Skeletal muscle tissue (tissue), 4 donors: ENCODE data around the gene IFT27. TPM values are rescaled to one million over a fixed set of nuclear protein-coding genes. Genes with fewer than 3 reads are reported as not detected.
A peak's percentile ranks its signal among the peaks of the same experiment; 100 is the strongest.

Experiments
- H3K27ac ChIP-seq: one replicate; pipeline ENCODE4 v1.7.0; 2013; ENCODE audit warnings: mild to moderate bottlenecking, low read depth, low read length, inconsistent platforms
- H3K27me3 ChIP-seq, 3 donors: one replicate each; pipeline ENCODE4 v1.7.0; 2013; ENCODE audit warnings: low read length in 3 of 3; ENCODE audit not compliant: control insufficient read depth in 3 of 3, insufficient read depth in 3 of 3
- H3K36me3 ChIP-seq, 3 donors: one replicate each; pipeline ENCODE4 v1.7.0; 2013; ENCODE audit warnings: low read length in 3 of 3; ENCODE audit not compliant: control insufficient read depth in 3 of 3, insufficient read depth in 3 of 3
- H3K4me1 ChIP-seq, 3 donors: one replicate each; pipeline ENCODE4 v1.7.0; 2013; ENCODE audit warnings: low read length in 3 of 3, mild to moderate bottlenecking in 3 of 3; ENCODE audit not compliant: control insufficient read depth in 3 of 3, insufficient read depth in 3 of 3
- H3K4me3 ChIP-seq, 3 donors: one replicate each; pipeline ENCODE4 v1.7.0; 2013; ENCODE audit warnings: low read length in 3 of 3
- H3K9ac ChIP-seq, 3 donors: one replicate each; pipeline ENCODE4 v1.7.0; 2013; ENCODE audit warnings: low read length in 3 of 3, mild to moderate bottlenecking in 3 of 3, moderate library complexity in 2 of 3, low read depth in 1 of 3
- H3K9me3 ChIP-seq, 3 donors: one replicate each; pipeline ENCODE4 v1.7.0; 2013; ENCODE audit warnings: low read length in 3 of 3; ENCODE audit not compliant: control insufficient read depth in 3 of 3
- total RNA-seq: library from RNA; depleted of rRNA; stranded (reverse); fragments of >200 nt; gene quantifications from one replicate; pipeline ENCODE4 v1.2.3, GENCODE V29; 2014
- donor health status: Osteomylitis.

IFT27 gene, protein sequence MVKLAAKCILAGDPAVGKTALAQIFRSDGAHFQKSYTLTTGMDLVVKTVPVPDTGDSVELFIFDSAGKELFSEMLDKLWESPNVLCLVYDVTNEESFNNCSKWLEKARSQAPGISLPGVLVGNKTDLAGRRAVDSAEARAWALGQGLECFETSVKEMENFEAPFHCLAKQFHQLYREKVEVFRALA
- 19.3 TPM for total RNA-seq

- H3K9me3 ChIP-seq: no peaks in the 10 kb centered on the region
- H3K27ac ChIP-seq: peak within 1 kb of the TSS; percentile 39
- H3K4me1 ChIP-seq: peaks cover 13 to 14% (median 13%) of the 10 kb centered on the region in 3 donors
- H3K27me3 ChIP-seq: no peaks in the 10 kb centered on the region
- H3K36me3 ChIP-seq: peaks cover 0 to 4% (median 2%) of the 10 kb centered on the region in 3 donors
- peak within 1 kb of the TSS; percentile 66 to 84 (median 79) for H3K9ac ChIP-seq
- peak within 1 kb of the TSS; percentile 83 to 90 (median 90) for H3K4me3 ChIP-seq
Observed at GRCh38 chr22:36775964-36776669, at the start of gene IFT27. Gene IFT27 (minus strand): TSS chr22:36776119. CDS start chr22:36775707, 412 bp downstream.

DNA sequence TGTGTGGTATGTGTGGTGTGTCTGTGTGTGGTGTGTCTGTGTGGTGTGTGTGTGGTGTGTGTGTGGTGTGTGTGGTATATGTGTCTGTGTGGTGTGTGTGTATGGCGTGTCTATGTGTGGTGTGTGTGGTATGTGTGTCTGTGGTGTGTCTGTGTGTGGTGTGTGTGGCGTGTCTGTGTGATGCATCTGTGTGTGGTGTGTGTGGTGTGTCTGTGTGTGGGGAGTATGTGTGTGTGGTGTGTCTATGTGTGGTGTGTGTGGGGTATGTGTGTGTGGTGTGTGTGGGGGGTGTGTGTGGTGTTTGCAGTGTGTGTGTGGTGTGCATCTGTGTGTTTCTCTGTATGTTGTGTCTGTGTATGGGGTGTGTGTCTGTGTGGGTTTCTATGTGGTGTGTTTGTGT lies 48.7 kb upstream of the IFT27 start:
- H3K36me3 ChIP-seq: no peaks in the 10 kb centered on the region
- H3K9ac ChIP-seq: no peak overlapping the region
- H3K9me3 ChIP-seq: no peaks in the 10 kb centered on the region
- H3K27ac ChIP-seq: no peak overlapping the region
- peaks cover 15 to 52% (median 23%) of the 10 kb centered on the region in 3 donors for H3K27me3 ChIP-seq
- no peak overlapping the region for H3K4me3 ChIP-seq
- H3K4me1 ChIP-seq: peaks cover 14 to 16% (median 16%) of the 10 kb centered on the region in 3 donors

- Histone ChIP-seq H3K9ac (peak overlapping the region in 2 of 3 donors; percentile 14 to 16), H3K36me3 (no peaks in the 10 kb centered on the region), H3K9me3 (no peaks in the 10 kb centered on the region), H3K27ac (no peak overlapping the region), H3K4me1 (peaks cover 16 to 25% (median 16%) of the 10 kb centered on the region in 3 donors), H3K4me3 (no peak overlapping the region), H3K27me3 (peaks cover 21 to 58% (median 29%) of the 10 kb centered on the region in 3 donors)
Observed at GRCh38 chr22:36823186-36823839, 47.4 kb upstream of the IFT27 start.

DNA sequence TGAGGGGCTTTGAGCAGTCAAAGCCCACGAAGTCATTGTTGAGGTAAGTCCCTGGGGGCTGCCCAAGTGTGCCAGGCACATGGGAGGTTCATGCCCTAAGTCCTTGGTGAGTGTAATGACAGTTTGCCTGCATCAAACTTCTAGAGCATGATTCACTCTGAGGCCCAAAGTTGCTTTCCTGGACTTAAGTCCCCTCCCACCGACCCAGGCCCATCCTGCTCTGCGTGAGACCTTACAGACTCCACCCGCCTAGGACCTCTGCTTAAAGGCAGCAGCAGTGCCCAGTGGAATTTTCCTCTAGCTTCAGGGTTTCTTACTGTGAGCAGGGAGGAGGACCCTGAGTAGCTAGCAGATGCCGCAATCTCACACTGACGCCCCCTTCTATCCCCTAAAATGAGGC lies 46.7 kb upstream of the IFT27 start:
- no peak overlapping the region for H3K9ac ChIP-seq
- H3K4me3 ChIP-seq: no peak overlapping the region
- peaks cover 28 to 66% (median 33%) of the 10 kb centered on the region in 3 donors for H3K27me3 ChIP-seq
- H3K36me3 ChIP-seq: no peaks in the 10 kb centered on the region
- peaks cover 16 to 25% (median 16%) of the 10 kb centered on the region in 3 donors for H3K4me1 ChIP-seq
- H3K9me3 ChIP-seq: no peaks in the 10 kb centered on the region
- no peak overlapping the region for H3K27ac ChIP-seq

DNA sequence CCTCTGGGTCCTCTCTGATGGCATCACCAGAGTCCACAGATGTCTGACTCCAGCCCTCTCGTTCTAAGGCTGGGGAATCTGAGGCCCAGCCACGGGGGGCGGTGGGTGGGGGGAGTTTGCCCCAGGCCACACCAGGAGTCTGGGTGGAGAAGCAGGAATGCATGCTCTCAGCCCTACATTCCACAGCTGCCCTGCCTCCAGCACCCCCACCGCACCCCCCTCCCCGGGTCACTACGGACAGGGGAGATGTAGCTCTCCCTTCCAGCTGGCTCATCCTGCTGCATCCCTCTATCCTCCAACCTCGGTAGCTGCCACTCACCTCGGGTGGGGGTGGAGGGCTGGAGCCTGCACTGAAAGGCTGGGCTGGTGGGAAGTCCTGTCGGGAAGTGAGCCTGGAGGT lies 43.2 kb upstream of the IFT27 start:
- no peak overlapping the region for H3K9ac ChIP-seq
- peaks cover 55 to 83% (median 62%) of the 10 kb centered on the region in 3 donors for H3K27me3 ChIP-seq
- H3K9me3 ChIP-seq: no peaks in the 10 kb centered on the region
- H3K4me1 ChIP-seq: peaks cover 14 to 36% (median 15%) of the 10 kb centered on the region in 3 donors
- no peak overlapping the region for H3K27ac ChIP-seq
- no peaks in the 10 kb centered on the region for H3K36me3 ChIP-seq
- H3K4me3 ChIP-seq: no peak overlapping the region

- no peaks in the 10 kb centered on the region for H3K9me3 ChIP-seq
- H3K27ac ChIP-seq: no peak overlapping the region
- H3K27me3 ChIP-seq: peaks cover 64 to 86% (median 65%) of the 10 kb centered on the region in 3 donors
- H3K4me3 ChIP-seq: no peak overlapping the region
- no peaks in the 10 kb centered on the region for H3K36me3 ChIP-seq
- no peak overlapping the region for H3K9ac ChIP-seq
- peaks cover 9 to 30% (median 10%) of the 10 kb centered on the region in 3 donors for H3K4me1 ChIP-seq
Observed at GRCh38 chr22:36818010-36818642, 42.2 kb upstream of the IFT27 start.

DNA sequence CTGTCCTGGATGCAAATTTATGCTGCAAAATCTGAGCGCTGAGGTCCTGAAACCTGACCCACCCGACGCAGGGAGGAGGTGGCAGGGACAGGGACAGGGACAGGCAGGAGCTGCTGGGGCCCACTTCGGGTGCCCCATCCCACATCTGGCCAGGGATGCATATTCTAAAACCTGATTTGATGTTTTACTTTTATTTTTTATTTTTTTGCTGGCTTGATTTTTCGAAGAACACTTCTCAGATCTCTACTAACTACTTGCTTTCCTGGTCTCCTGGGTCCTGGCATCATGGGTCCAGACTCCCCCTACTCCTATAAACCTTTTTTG lies 41.6 kb upstream of the IFT27 start:
- H3K4me3 ChIP-seq: no peak overlapping the region
- peaks cover 4 to 23% (median 7%) of the 10 kb centered on the region in 3 donors for H3K4me1 ChIP-seq
- H3K27me3 ChIP-seq: peaks cover 71 to 87% (median 71%) of the 10 kb centered on the region in 3 donors
- H3K9me3 ChIP-seq: no peaks in the 10 kb centered on the region
- no peaks in the 10 kb centered on the region for H3K36me3 ChIP-seq
- no peak overlapping the region for H3K27ac ChIP-seq
- no peak overlapping the region for H3K9ac ChIP-seq

GRCh38 chr22:36816636-36817524 lies 41.0 kb upstream of the IFT27 start, which contains the start of gene PVALB:
Gene PVALB (minus strand): TSS chr22:36817035. CDS start chr22:36817005, 30 bp downstream.
- Histone ChIP-seq H3K27ac (no peak within 1 kb of the TSS), H3K9ac (peak within 1 kb of the TSS in 1 of 3 donors; percentile 33), H3K4me1 (peaks cover 4 to 23% (median 7%) of the 10 kb centered on the region in 3 donors), H3K4me3 (peak within 1 kb of the TSS in 2 of 3 donors; percentile 31 to 54), H3K9me3 (no peaks in the 10 kb centered on the region), H3K27me3 (peaks cover 71 to 87% (median 75%) of the 10 kb centered on the region in 3 donors), H3K36me3 (no peaks in the 10 kb centered on the region)

- Histone ChIP-seq H3K27ac (no peak overlapping the region), H3K27me3 (peaks cover 72 to 89% (median 73%) of the 10 kb centered on the region in 3 donors), H3K4me3 (no peak overlapping the region), H3K36me3 (no peaks in the 10 kb centered on the region), H3K9me3 (no peaks in the 10 kb centered on the region), H3K9ac (no peak overlapping the region), H3K4me1 (peaks cover 4 to 23% (median 7%) of the 10 kb centered on the region in 3 donors)
Observed at GRCh38 chr22:36816339-36816635, 40.4 kb upstream of the IFT27 start.
